ENCODE measurements around the gene SUCLG2. TPM values are rescaled to one million over a fixed set of nuclear protein-coding genes. Genes with fewer than 3 reads are reported as not detected.

SUCLG2 gene
- total and polyA plus RNA-seq, 10 of the 15 experiments (the other 5 are each of a cell fraction or from before 2014, with no cell fraction given), result 17.8 to 50.9 (median 37.2) TPM

DNA sequence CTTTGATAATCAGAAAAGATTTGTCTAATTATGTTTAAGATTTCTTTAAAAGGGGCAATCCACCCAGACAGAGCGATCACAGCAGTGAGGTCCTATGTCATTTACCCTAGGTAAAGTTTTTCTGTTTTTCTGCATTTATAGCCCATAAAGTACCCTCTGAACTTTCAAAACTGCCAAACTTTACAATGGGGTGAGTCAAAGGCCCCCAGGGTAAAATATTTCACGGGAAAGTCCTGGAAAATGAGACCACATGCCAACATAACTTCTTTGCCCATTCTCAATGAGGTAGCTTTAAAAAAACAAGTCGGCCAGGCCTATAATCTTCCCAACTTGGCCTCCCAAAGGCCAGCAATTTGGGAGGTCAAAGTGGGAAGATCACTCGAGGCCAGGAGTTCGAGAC, 53.0 kb downstream of the SUCLG2 start:
- ChIA-PET CTCF (interaction anchor here (1.5 kb wide), 1 partner anchor 11 kb away, joined by 3 read pairs; no protein-coding TSS in a partner anchor), SMC1A (ENCODE audit: uncharacterized antibody, unreplicated experiment) (no interaction called here), RAD21 (ENCODE audit: unreplicated experiment) (no interaction called here), POLR2A (no interaction called here)
- no peak for TF ChIP-seq KAT2A (conservative IDR thresholded peaks at IDR 0.05; ENCODE audit: control insufficient read depth, low read depth, low read length)
- TF ChIP-seq, protein P1, sequence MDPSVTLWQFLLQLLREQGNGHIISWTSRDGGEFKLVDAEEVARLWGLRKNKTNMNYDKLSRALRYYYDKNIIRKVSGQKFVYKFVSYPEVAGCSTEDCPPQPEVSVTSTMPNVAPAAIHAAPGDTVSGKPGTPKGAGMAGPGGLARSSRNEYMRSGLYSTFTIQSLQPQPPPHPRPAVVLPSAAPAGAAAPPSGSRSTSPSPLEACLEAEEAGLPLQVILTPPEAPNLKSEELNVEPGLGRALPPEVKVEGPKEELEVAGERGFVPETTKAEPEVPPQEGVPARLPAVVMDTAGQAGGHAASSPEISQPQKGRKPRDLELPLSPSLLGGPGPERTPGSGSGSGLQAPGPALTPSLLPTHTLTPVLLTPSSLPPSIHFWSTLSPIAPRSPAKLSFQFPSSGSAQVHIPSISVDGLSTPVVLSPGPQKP (IDR thresholded peaks at IDR 0.05; ENCODE audit: low read depth, low read length), result no peak
- TF ChIP-seq, protein P2, sequence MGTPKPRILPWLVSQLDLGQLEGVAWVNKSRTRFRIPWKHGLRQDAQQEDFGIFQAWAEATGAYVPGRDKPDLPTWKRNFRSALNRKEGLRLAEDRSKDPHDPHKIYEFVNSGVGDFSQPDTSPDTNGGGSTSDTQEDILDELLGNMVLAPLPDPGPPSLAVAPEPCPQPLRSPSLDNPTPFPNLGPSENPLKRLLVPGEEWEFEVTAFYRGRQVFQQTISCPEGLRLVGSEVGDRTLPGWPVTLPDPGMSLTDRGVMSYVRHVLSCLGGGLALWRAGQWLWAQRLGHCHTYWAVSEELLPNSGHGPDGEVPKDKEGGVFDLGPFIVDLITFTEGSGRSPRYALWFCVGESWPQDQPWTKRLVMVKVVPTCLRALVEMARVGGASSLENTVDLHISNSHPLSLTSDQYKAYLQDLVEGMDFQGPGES (IDR thresholded peaks at IDR 0.05), result no peak
- Histone ChIP-seq H3K4me3 (no peak overlapping the region), H3K79me2 (ENCODE audit: control insufficient read depth, insufficient read depth, low read length) (peaks cover 1% of the 10 kb centered on the region; the same call in 1 of the 2 replicates), H2AFZ (ENCODE audit: control insufficient read depth, low read depth, low read length) (no peak overlapping the region), H3K4me2 (ENCODE audit: control insufficient read depth, insufficient read depth) (no peak overlapping the region), H3K9ac (ENCODE audit: control insufficient read depth, insufficient read depth, low read length) (no peak overlapping the region), H3K27ac (ENCODE audit: control insufficient read depth, insufficient read depth) (no peak overlapping the region), H3K9me3 (replicated peaks; ENCODE audit: control insufficient read depth, insufficient read depth, low read length) (no peaks in the 10 kb centered on the region), H4K20me1 (ENCODE audit: control insufficient read depth, insufficient read depth) (no peaks in the 10 kb centered on the region), H3K4me1 (ENCODE audit: control insufficient read depth, insufficient read depth, low read length) (peaks cover 3% of the 10 kb centered on the region; the same call in 1 of the 2 replicates), H3K27me3 (replicated peaks in 1 of 2; ENCODE audit: control insufficient read depth in 2 of 2, insufficient read depth in 2 of 2, low read length in 1 of 2) (no peaks in the 10 kb centered on the region), H3K36me3 (ENCODE audit: control insufficient read depth in 2 of 2, insufficient read depth in 2 of 2, low read length in 1 of 2) (peaks cover 0 to 15% of the 10 kb centered on the region in 2 experiments; a peak in 2 of 4 replicates)
- intact Hi-C loops (cut with micrococcal nuclease; ENCODE audit: unreplicated experiment) (no loop called here), in situ Hi-C loops (cut with MboI) (no loop called here)
- FAIRE-seq, result no peak
- BruUV-seq (replicated peaks), result no TSS peak
- no peak for ATAC-seq
- DNase-seq (ENCODE audit: low read depth, low spot score), result no peak
- WGBS (ENCODE audit: insufficient coverage, insufficient replicate concordance, low lambda C conversion rate, missing lambda C conversion rate), result 89% methylated on average over 5 of the region's 5 CpGs

DNA sequence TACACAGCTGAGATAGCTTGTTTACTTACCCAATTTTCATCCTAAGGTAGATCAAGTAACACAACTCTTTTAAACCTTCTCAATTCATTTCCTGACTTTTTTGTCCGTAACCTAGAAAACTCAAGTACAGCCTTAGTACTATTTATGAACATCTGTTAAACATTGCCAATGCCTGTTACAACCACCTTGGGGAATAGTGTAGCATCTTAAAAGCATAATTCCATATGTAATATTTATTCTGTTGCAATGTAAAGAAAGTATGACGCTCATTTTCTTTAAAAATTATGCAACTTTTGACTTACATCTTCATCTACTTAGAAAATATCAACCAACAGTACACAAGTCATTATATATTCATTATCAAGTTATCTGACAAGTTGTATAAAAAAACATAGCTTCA, 54.6 kb downstream of the SUCLG2 start:
- CTCF ChIA-PET, result interaction anchor here (1.1 kb wide), 1 partner anchor 19 kb away, joined by 3 read pairs; no protein-coding TSS in a partner anchor
- no peak overlapping the region for H3K27ac ChIP-seq (ENCODE audit: control insufficient read depth, insufficient read depth)
- 98% methylated on average over 2 of the region's 2 CpGs for WGBS (ENCODE audit: insufficient coverage, insufficient replicate concordance, low lambda C conversion rate, missing lambda C conversion rate)
- SMC1A ChIA-PET (ENCODE audit: uncharacterized antibody, unreplicated experiment), result interaction anchor here (0.6 to 0.8 kb wide), 2 partner anchors 9 to 51 kb away, joined by 3 to 4 read pairs; no protein-coding TSS in a partner anchor
- no peak for ATAC-seq
- intact Hi-C loops (cut with micrococcal nuclease; ENCODE audit: unreplicated experiment), result loop anchor here (10.0 kb wide), 1 partner anchor 415 kb away; no protein-coding TSS in a partner anchor
- POLR2A ChIA-PET, result no interaction called here
- RAD21 ChIA-PET (ENCODE audit: unreplicated experiment), result no interaction called here
- TF ChIP-seq, protein P3, sequence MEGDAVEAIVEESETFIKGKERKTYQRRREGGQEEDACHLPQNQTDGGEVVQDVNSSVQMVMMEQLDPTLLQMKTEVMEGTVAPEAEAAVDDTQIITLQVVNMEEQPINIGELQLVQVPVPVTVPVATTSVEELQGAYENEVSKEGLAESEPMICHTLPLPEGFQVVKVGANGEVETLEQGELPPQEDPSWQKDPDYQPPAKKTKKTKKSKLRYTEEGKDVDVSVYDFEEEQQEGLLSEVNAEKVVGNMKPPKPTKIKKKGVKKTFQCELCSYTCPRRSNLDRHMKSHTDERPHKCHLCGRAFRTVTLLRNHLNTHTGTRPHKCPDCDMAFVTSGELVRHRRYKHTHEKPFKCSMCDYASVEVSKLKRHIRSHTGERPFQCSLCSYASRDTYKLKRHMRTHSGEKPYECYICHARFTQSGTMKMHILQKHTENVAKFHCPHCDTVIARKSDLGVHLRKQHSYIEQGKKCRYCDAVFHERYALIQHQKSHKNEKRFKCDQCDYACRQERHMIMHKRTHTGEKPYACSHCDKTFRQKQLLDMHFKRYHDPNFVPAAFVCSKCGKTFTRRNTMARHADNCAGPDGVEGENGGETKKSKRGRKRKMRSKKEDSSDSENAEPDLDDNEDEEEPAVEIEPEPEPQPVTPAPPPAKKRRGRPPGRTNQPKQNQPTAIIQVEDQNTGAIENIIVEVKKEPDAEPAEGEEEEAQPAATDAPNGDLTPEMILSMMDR (IDR thresholded peaks at IDR 0.05 in 2 of 3, conservative IDR thresholded peaks at IDR 0.05 in 1 of 3; ENCODE audit: control insufficient read depth in 2 of 3, extremely low read depth in 1 of 3, insufficient read depth in 1 of 3, low read depth in 3 of 3, low read length in 3 of 3), result no peak
- peaks cover 1% of the 10 kb centered on the region; the same call in 1 of the 2 replicates for H3K79me2 ChIP-seq (ENCODE audit: control insufficient read depth, insufficient read depth, low read length)
- no peak for DNase-seq (ENCODE audit: low read depth, low spot score)
- no peaks in the 10 kb centered on the region for H3K27me3 ChIP-seq (replicated peaks in 1 of 2; ENCODE audit: control insufficient read depth in 2 of 2, insufficient read depth in 2 of 2, low read length in 1 of 2)
- H3K4me1 ChIP-seq (ENCODE audit: control insufficient read depth, insufficient read depth, low read length), result peaks cover 6% of the 10 kb centered on the region; the same call in 1 of the 2 replicates
- FAIRE-seq, result no peak
- no peaks in the 10 kb centered on the region for H3K9me3 ChIP-seq (replicated peaks; ENCODE audit: control insufficient read depth, insufficient read depth, low read length)
- in situ Hi-C loops (cut with MboI), result no loop called here
- no peak overlapping the region for H2AFZ ChIP-seq (ENCODE audit: control insufficient read depth, low read depth, low read length)
- BruUV-seq (replicated peaks), result no TSS peak
- H4K20me1 ChIP-seq (ENCODE audit: control insufficient read depth, insufficient read depth), result no peaks in the 10 kb centered on the region
- H3K36me3 ChIP-seq (ENCODE audit: control insufficient read depth in 2 of 2, insufficient read depth in 2 of 2, low read length in 1 of 2), result peaks cover 0 to 15% of the 10 kb centered on the region in 2 experiments; a peak in 2 of 4 replicates
- no peak overlapping the region for H3K4me3 ChIP-seq
- H3K9ac ChIP-seq (ENCODE audit: control insufficient read depth, insufficient read depth, low read length), result no peak overlapping the region
- H3K4me2 ChIP-seq (ENCODE audit: control insufficient read depth, insufficient read depth), result no peak overlapping the region
